Measurements from ENCODE around the gene BSPRY.
"Not testable (repeated sequence)": the region's sequence is repeated elsewhere in the genome, so short reads cannot be mapped to it uniquely, and the experiment has no call there.

The BSPRY gene

GRCh38 chr9:113370806-113371325 is 21.5 kb downstream of the BSPRY start:
- no peak for FAIRE-seq

GRCh38 chr9:113372059-113372458 is 22.7 kb downstream of the BSPRY start:
- FAIRE-seq, result no peak

GRCh38 chr9:113373256-113373655 is 23.9 kb downstream of the BSPRY start:
- no peak for FAIRE-seq

GRCh38 chr9:113373676-113374392 is 24.5 kb downstream of the BSPRY start:
- no peak for FAIRE-seq

- no peak for FAIRE-seq
Observed at GRCh38 chr9:113375057-113376023, 26.0 kb downstream of the BSPRY start.

GRCh38 chr9:113376634-113377567 is 27.6 kb downstream of the BSPRY start, which contains the start of gene HDHD3:
Gene HDHD3 (minus strand): TSS chr9:113376986. CDS start chr9:113374354, 2,632 bp downstream.
- FAIRE-seq, result no peak

GRCh38 chr9:113379094-113379828 is 29.9 kb downstream of the BSPRY start:
- not testable (repeated sequence) for FAIRE-seq

GRCh38 chr9:113379829-113380210 is 30.5 kb downstream of the BSPRY start:
- not testable (repeated sequence) for FAIRE-seq

GRCh38 chr9:113380869-113381378 is 31.6 kb downstream of the BSPRY start:
- FAIRE-seq, result no peak

GRCh38 chr9:113381441-113381840 is 32.1 kb downstream of the BSPRY start:
- FAIRE-seq, result not testable (repeated sequence)

GRCh38 chr9:113381909-113382411 is 32.6 kb downstream of the BSPRY start:
- FAIRE-seq, result no peak

- FAIRE-seq, result no peak
Observed at GRCh38 chr9:113386571-113387393, 37.4 kb downstream of the BSPRY start.

- FAIRE-seq, result no peak
Observed at GRCh38 chr9:113387560-113388230, 38.4 kb downstream of the BSPRY start.

GRCh38 chr9:113388833-113389232 is 39.5 kb downstream of the BSPRY start:
- FAIRE-seq, result no peak

GRCh38 chr9:113389451-113389850 is 40.1 kb downstream of the BSPRY start:
- no peak for FAIRE-seq

GRCh38 chr9:113390192-113390960 is 41.0 kb downstream of the BSPRY start:
- FAIRE-seq, result no peak

- no peak for FAIRE-seq
Observed at GRCh38 chr9:113391917-113392316, 42.6 kb downstream of the BSPRY start.

GRCh38 chr9:113393281-113393680 is 43.9 kb downstream of the BSPRY start:
- FAIRE-seq, result no peak

Data from islet of Langerhans (tissue), 1 donor.